HG03159 (cell line): ENCODE data around the gene SPTB.

ENCODE experiments used
- ATAC-seq: cut with Tn5 transposase; IDR thresholded peaks from one replicate; pipeline ENCODE4 v1.9.1; 2021; ENCODE audit warnings: mild to moderate bottlenecking, moderate library complexity; ENCODE audit not compliant: unreplicated experiment

SPTB gene

GRCh38 chr14:64889352-64889751 lies 9.6 kb upstream of the SPTB start:
- ATAC-seq: no peak

DNA sequence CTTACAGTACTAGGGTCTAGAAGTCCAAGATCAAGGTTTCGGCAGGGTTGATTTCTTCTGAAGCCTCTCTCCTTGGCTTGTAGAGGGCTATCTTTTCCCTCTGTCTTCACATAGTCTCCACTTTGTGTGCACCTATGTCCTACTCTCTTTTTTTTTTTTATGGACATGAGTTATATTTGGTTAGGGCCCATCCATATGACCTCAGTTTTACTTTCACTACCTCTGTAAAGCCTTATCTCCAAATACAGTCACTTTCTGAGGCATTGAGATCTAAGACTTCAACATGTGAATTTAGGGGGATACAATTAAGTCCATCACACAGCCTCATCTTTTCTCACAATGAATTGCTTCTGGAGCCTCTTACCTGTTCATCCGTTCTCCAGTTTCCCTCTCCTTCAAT lies 5.9 kb upstream of the SPTB start:
- ATAC-seq: no peak

DNA sequence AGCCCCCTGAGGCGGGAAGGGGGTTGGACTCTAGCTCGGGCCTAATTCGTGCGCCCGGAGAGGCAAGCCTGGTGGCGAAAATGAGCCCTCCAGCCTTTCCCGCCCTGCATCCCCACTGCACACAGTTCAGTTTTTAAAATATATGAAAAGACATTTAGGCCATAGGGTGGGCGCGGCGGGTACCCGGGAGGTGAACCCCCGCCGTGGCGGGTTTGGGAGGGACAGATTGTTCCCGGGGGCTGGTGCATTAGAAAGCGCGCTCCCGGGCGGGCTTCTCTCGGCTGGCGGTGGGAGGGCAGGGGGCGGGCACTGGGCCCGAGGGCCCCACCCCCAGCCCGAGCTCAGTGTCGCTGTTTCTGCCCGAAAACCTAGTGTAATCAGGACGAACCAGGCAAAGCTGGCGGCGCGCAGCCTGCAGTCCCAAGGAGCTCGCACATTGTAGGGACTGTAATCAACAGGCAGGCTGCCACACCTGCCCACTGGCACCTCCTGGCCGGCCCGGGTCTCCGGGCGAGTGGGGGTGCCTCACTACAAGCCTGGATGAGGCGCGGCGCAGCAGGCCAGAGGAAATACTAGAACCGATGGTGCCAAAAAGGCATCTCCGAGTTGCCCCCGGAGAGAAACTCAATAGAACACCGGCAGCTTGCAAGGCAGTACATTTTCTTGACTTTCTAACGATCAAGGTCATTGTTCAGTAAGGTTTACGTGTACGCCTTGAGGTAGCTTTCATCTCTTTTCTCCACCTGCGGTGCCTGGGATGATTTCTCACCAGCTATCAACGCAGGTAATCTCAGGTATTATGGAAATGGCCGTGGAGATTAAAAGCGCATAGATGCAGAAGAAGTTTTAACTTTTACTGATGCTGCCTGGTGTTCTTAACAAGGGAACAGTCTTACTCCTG lies 764 bp upstream of the SPTB start:
- no peak for ATAC-seq

GRCh38 chr14:64878837-64879634 lies 671 bp downstream of the SPTB start:
- ATAC-seq: no peak

GRCh38 chr14:64877846-64878245 lies 1.9 kb downstream of the SPTB start:
- no peak for ATAC-seq

DNA sequence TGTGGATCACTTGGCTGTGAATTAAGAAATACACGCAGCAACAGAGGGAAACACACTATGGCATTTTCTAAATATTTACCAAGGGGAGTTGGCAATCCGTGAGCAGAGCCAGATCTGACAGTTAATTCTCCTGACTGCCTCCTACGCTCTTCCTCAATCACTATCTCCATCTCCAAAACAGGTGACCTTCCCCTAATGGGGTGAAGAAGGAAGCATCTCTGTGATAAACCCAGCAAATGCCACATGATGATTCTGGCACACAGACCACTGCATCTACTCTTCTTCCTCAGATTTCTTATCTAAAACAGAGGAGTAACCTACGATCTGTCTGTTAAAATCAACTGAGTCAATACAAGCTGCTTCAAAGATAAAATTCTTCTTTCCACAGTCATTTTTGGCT lies 4.4 kb downstream of the SPTB start:
- no peak for ATAC-seq

GRCh38 chr14:64873506-64874219 lies 6.0 kb downstream of the SPTB start:
- no peak for ATAC-seq

GRCh38 chr14:64871344-64871743 lies 8.4 kb downstream of the SPTB start:
- no peak for ATAC-seq

- ATAC-seq: no peak
Observed at GRCh38 chr14:64870160-64870559, 9.5 kb downstream of the SPTB start.

GRCh38 chr14:64868841-64869240 lies 10.9 kb downstream of the SPTB start:
- ATAC-seq: no peak

DNA sequence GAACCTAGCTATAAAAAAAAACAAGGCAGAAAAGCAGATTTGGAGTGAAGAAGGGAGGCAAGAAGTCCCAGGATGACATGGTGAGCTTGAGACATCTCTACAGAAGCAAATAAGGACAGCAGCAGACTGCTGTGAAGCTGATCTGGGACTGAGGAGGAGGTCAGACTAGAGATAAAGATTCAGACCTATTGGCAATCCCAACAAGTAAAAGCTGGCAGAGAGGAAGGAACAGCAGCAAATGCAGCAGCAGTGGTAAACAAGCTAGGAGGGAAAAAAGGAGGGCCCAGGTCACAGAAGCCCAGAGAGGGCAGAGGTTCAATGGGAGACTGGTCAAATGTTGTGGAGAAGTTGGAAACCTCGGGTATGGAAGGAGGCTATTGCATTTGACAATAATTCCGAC lies 11.3 kb downstream of the SPTB start:
- ATAC-seq: no peak

DNA sequence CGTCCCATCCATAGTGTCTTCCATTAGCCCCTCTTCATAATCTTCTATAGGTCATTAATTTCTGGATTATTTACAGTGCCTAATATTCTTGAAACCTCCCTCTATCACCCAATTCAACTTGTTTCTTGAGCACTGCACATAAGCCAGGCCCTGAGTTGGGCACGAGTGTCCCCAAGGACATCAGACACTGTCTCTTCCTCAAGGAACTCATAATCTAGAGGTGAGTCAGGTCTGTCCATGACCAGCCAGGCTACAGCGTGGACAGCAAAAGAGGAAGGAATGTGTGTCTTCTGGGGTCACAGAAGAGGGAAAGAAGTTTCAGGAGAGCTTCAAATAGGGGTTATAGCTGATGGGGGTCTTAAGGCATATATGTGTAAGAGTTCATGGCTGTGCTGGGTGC lies 12.5 kb downstream of the SPTB start:
- no peak for ATAC-seq

DNA sequence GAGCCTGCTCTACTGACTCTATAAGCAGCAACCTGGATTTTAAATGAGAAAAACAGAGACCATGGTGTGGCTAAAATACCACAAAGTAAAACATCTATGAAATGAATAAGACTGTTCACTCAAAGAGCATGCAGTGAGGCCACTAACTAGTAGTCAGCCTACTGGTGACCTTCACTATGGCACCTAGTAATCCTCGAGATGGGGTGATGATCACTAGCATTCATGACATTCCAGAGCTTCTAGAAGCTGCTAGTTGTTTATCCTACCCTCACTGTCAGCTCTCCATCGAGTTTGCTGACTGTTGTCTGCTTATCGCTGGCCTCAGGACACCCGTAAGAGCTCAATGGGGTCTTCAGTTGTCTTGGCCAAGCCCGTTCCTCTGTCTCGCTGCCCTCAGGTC lies 13.7 kb downstream of the SPTB start:
- no peak for ATAC-seq

DNA sequence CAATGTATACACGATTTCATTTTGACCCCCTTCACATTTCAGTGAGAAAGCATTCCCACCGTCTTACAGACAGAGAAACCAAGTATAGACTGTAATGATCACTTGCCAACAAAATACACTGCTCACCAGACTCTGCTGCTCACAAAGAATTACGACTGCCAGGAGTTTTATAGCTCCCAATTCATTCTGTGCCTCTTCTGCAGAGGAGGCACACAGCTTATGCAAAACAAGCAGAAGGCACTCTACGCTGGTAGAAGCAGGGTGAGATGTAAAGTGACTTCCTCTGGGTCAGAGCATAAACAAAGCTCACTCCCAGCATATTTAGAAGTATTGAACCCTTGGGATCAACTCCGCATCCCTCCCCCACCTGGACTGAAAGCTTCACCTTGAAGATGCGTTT lies 14.6 kb downstream of the SPTB start:
- no peak for ATAC-seq

GRCh38 chr14:64864258-64864657 lies 15.4 kb downstream of the SPTB start:
- no peak for ATAC-seq

DNA sequence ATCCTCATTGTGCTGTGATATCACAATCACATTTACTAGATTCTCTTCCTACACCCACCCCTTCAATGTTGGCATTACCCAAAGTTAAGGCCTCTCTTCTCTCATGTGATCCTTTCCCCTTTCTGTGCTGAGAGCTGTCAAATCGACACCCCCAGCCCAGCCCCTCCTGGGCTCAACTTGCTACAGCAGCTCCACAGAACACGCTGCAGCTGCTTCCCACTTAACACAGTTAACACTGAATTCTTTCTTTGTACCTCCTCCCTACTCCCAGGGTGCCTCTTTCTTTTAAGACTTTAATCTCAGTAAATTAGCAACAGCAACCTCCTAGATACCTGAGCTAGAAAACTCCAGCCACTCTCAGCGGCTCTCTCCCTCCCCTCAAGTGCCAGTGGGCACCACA lies 17.8 kb downstream of the SPTB start:
- no peak for ATAC-seq

GRCh38 chr14:64860039-64860438 lies 19.7 kb downstream of the SPTB start:
- ATAC-seq: no peak

DNA sequence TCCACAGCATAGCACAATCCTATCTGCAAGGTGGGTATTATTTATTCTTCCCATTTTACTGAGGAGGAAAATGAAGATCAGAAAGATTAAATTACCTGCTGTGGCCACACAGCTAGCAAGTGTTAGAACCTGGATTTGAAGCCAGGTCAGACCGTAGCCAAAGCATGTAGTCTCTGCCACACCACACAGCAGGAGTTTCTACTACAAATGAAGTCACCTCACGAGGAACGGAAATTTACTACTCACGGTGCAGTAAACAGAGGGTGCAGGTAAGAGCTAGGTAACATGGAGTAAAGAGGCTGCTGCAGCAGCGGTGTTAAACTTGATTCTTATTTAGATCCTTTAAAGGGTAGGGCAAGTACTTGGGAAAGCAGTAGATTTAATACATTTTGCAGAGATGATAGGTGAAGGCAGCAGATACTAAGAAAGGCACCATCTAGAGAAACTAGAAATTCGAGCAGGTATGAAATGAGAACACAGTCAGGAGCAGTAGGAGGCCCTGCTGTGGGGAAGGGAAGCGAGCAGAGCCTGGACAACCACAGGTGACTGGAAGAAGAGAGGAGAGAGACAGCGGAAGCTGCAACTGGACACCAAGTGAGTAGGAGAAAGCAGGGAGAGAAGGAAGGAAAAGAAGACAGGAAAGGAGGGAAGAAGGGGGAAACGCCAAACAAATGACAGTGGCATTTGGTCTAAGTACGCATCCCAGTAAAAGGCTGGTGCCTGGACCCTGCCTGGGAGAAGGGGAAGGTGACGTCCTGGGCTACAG lies 21.5 kb downstream of the SPTB start:
- no peak for ATAC-seq

DNA sequence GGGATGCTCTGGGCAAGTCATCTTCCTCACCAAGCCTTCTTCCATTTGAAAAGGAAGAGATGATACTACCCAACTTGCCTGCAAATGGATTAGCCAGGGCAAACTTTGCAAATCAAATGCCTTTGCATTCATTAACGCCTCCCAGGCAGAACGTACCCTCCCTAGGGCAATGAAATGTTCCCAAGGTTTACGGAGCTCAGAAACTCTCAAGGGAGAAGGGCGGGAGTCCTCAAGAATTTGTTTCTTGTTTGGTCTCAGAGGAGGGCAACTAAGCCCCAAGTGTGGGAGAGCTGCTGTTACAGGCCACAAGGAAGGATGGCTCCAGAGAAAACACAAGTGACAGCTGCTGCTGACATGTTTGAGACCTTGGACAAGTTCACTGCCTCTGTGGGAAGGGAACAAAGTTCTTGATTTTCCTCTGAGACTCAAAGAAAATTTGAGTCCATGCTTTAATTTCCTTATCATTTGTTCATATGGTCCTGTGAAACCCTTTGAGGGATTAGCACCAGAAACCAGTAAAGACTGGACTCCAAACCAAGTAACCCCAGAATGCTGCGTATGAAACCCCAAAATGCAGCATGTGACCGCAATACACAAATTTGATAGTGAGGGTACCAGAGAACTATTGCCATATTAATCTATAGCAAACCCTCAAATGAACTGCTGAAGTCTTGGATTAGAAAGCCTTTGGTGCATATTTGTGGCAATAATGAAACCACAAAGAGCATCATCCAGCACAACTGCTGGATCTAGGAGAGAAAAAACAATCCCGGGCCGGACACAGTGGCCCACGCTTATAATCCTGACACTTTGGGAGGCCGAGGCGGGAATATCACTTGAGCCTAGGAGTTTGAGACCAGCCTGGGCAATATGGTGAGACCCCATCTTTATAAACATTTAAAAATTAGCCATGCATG lies 22.9 kb downstream of the SPTB start:
- no peak for ATAC-seq
